Measurements from ENCODE around the gene PRIMPOL. TPM values are rescaled to one million over a fixed set of nuclear protein-coding genes. Genes with fewer than 3 reads are reported as not detected.

Gene PRIMPOL
- total RNA-seq, 1 experiment from 2014 or later, result 29.5 TPM

DNA sequence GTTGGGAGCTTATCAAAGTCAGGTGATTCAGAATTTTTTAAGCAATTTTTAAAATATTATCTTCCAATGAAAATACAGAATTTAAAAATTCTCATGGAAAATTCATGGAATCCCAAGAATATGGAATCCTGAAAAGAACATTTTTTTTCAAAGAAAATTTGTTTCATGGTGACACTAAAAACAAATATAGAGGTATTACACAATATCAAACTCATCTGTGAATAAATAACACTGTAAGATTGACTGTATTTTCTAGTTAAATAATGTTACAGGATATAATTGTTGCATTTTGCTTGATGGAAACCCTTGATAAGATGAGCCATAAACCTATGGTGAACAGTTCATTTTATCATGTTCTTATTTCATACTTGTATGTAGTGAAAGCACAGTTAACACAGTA, 11.4 kb downstream of the PRIMPOL start:
- ChIA-PET POLR2A (ENCODE audit: unreplicated experiment) (no interaction called here), CTCF (no interaction called here)
- H4K20me1 ChIP-seq (ENCODE audit: insufficient read depth), result no peaks in the 10 kb centered on the region

GRCh38 chr4:184662236-184662635, 12.7 kb downstream of the PRIMPOL start:
- H4K20me1 ChIP-seq (ENCODE audit: insufficient read depth), result no peaks in the 10 kb centered on the region
- H3K9me3 ChIP-seq (ENCODE audit: insufficient read depth, low read depth), result no peaks in the 10 kb centered on the region
- H3K9me2 ChIP-seq (ENCODE audit: insufficient read depth), result no peaks in the 10 kb centered on the region
- H3K79me2 ChIP-seq (ENCODE audit: low read depth), result no peaks in the 10 kb centered on the region
- intact Hi-C loops (cut with micrococcal nuclease; ENCODE audit: unreplicated experiment), result no loop called here
- H3K27me3 ChIP-seq (ENCODE audit: insufficient read depth, low read depth), result no peaks in the 10 kb centered on the region
- no peak for TF ChIP-seq CTCF (conservative IDR thresholded peaks at IDR 0.05)
- no peak for TF ChIP-seq EZH2 (IDR thresholded peaks at IDR 0.05; ENCODE audit: low read depth)
- DNase-seq, result no peak
- no peak overlapping the region for H3K4me2 ChIP-seq
- POLR2A ChIA-PET (ENCODE audit: unreplicated experiment), result interaction anchor here (0.6 kb wide), 1 partner anchor 35 kb away, joined by 4 read pairs; no protein-coding TSS in a partner anchor
- no peak overlapping the region for H3K4me3 ChIP-seq
- CTCF ChIA-PET, result no interaction called here
- no peaks in the 10 kb centered on the region for H3K36me3 ChIP-seq (ENCODE audit: low read depth)
- BruUV-seq (replicated peaks), result no TSS peak
- H3K27ac ChIP-seq, result no peak overlapping the region
- no peak overlapping the region for H2AFZ ChIP-seq
- H3K4me1 ChIP-seq (replicated peaks; ENCODE audit: insufficient read depth), result no peaks in the 10 kb centered on the region
- H3F3A ChIP-seq (ENCODE audit: insufficient read depth, low read depth), result no peaks in the 10 kb centered on the region

More for the DNA sequence above, 11.4 kb downstream of the PRIMPOL start:
- no peaks in the 10 kb centered on the region for H3K27me3 ChIP-seq (ENCODE audit: insufficient read depth, low read depth)
- H3K4me1 ChIP-seq (replicated peaks; ENCODE audit: insufficient read depth), result no peaks in the 10 kb centered on the region
- TF ChIP-seq CTCF (conservative IDR thresholded peaks at IDR 0.05), result no peak
- BruUV-seq (replicated peaks), result no TSS peak
- H3K4me3 ChIP-seq, result no peak overlapping the region
- intact Hi-C loops (cut with micrococcal nuclease; ENCODE audit: unreplicated experiment), result no loop called here
- no peak for DNase-seq
- no peaks in the 10 kb centered on the region for H3F3A ChIP-seq (ENCODE audit: insufficient read depth, low read depth)
- no peak overlapping the region for H3K27ac ChIP-seq
- no peaks in the 10 kb centered on the region for H3K79me2 ChIP-seq (ENCODE audit: low read depth)
- no peaks in the 10 kb centered on the region for H3K9me2 ChIP-seq (ENCODE audit: insufficient read depth)
- no peak overlapping the region for H3K4me2 ChIP-seq
- H3K36me3 ChIP-seq (ENCODE audit: low read depth), result no peaks in the 10 kb centered on the region
- no peaks in the 10 kb centered on the region for H3K9me3 ChIP-seq (ENCODE audit: insufficient read depth, low read depth)
- no peak overlapping the region for H2AFZ ChIP-seq

- no peak overlapping the region for H3K4me3 ChIP-seq
- POLR2A ChIA-PET (ENCODE audit: unreplicated experiment), result no interaction called here
- H3K4me1 ChIP-seq (replicated peaks; ENCODE audit: insufficient read depth), result no peaks in the 10 kb centered on the region
- H3K9me3 ChIP-seq (ENCODE audit: insufficient read depth, low read depth), result no peaks in the 10 kb centered on the region
- H3K79me2 ChIP-seq (ENCODE audit: low read depth), result no peaks in the 10 kb centered on the region
- no peaks in the 10 kb centered on the region for H3K9me2 ChIP-seq (ENCODE audit: insufficient read depth)
- no peaks in the 10 kb centered on the region for H3K36me3 ChIP-seq (ENCODE audit: low read depth)
- H3K4me2 ChIP-seq, result no peak overlapping the region
- intact Hi-C loops (cut with micrococcal nuclease; ENCODE audit: unreplicated experiment), result no loop called here
- no peaks in the 10 kb centered on the region for H3K27me3 ChIP-seq (ENCODE audit: insufficient read depth, low read depth)
- no TSS peak for BruUV-seq (replicated peaks)
- H2AFZ ChIP-seq, result no peak overlapping the region
- H3K27ac ChIP-seq, result no peak overlapping the region
- no peak for DNase-seq
- TF ChIP-seq CTCF (conservative IDR thresholded peaks at IDR 0.05), result no peak
- no peak for TF ChIP-seq EZH2 (IDR thresholded peaks at IDR 0.05; ENCODE audit: low read depth)
- no peaks in the 10 kb centered on the region for H4K20me1 ChIP-seq (ENCODE audit: insufficient read depth)
- no peaks in the 10 kb centered on the region for H3F3A ChIP-seq (ENCODE audit: insufficient read depth, low read depth)
- CTCF ChIA-PET, result no interaction called here
Measured at GRCh38 chr4:184664445-184665210, 15.1 kb downstream of the PRIMPOL start.
